Right atrium auricular region (tissue), 2 donors: ENCODE data around the gene GOLGA1. TPM values are rescaled to one million over a fixed set of nuclear protein-coding genes. Genes with fewer than 3 reads are reported as not detected.
"Not testable (repeated sequence)": the region's sequence is repeated elsewhere in the genome, so short reads cannot be mapped to it uniquely, and the experiment has no call there.

Experiments used
- DNase-seq: peaks from one replicate; pipeline ENCODE4 v3.0.0-alpha.2; 2019; ENCODE audit warnings: low spot score
- H3K27ac ChIP-seq, 2 donors: fragments of 200-600 bp; sonication (generic); 1 replicate in 1 of 2; 2 replicates in 1 of 2; pipeline ENCODE4 v1.5.1; 2016 to 2019
- H3K27me3 ChIP-seq, 2 donors: fragments of 200-600 bp; sonication (generic); one replicate each; pipeline versions ENCODE4 v1.5.1 to v1.6.0; 2017 to 2019
- H3K36me3 ChIP-seq: fragments of 200-600 bp; sonication (generic); one replicate; pipeline ENCODE4 v1.5.1; 2016
- H3K4me1 ChIP-seq, 2 donors: fragments of 200-600 bp; sonication (generic); one replicate each; pipeline versions ENCODE4 v1.5.1 to v1.6.0; 2017 to 2019
- H3K4me3 ChIP-seq, 2 donors: fragments of 200-600 bp; sonication (generic); 1 replicate in 1 of 2; 2 replicates in 1 of 2; pipeline ENCODE4 v1.5.1; 2017 to 2019; ENCODE audit warnings: mild to moderate bottlenecking in 1 of 2, moderate library complexity in 1 of 2
- H3K9me3 ChIP-seq, 2 donors: fragments of 200-600 bp; sonication (generic); one replicate each; pipeline ENCODE4 v1.5.1; 2019
- total RNA-seq, 2 donors: library from RNA; depleted of rRNA; stranded (reverse); fragments of >200 nt; gene quantifications; one replicate each; pipeline ENCODE4 v1.1.0, GENCODE V29; 2016
- TF ChIP-seq, protein P1 (sequence below), 2 donors: fragments of 200-600 bp; sonication (generic); IDR thresholded peaks; one replicate each; pipeline ENCODE4 v1.5.1; 2019; ENCODE audit warnings: antibody characterized with exemption in 2 of 2

Gene GOLGA1
- total RNA-seq, 2 donors from 2014 or later: 12.8 to 17.2 TPM

DNA sequence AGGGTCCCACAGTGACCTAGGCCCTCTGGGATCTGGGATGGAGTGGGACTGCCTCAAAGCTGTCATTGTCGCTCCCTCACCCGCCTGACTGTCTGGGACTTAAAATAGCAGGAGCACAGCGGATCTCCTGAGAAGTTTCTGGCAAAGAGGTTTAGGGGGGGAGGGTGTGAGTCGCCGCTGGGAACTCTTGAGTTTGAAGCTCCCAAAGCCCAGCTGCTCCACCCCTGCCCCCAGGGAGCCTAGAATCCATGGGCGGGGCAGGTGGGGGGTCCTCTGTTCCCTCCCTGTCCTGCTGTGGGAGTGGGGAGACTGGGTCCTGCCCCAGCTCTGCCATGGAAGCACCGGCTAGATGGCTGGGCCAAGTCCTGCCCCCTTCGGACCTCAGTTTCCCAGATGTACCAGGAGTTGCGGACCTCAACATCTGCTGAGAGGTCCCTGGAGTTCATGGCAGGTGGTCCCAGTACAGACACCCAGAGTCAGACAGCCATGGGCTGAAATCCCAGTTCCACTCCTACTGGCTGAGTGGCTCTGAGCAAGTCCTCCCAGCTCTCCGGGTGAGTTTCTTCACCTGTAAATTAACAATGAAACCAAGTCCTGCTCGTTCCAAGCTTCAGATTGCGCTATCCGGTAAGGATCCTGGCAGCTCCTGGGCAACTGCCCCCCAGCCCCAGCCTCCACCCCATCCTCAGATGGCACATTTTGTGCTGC lies 88.6 kb downstream of the GOLGA1 start:
- H3K27me3 ChIP-seq: no peaks in the 10 kb centered on the region
- peak overlapping the region in 1 of 2 donors; percentile 55 for H3K4me3 ChIP-seq

DNA sequence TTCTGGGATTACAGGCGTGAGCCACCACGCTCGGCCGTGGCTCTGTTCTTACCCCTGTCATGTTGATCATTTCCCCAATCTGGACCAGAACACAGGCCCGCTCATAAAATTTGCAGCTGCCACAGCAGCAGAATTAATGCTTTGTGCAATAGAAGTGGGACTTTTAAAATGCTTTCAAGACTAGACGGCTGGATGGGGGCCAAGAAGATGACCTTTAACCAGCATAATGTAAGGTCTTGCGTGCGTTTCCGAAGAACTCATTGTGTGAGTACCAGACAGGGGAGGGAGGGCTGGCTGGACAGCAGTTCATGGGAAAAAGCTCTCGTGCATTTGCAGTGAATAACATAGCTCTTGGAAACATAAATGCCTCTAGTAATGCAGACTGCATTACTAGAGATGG lies 91.1 kb downstream of the GOLGA1 start:
- Histone ChIP-seq H3K36me3 (no peaks in the 10 kb centered on the region), H3K4me1 (peaks cover 0 to 23% of the 10 kb centered on the region in 2 donors), H3K4me3 (no peak overlapping the region), H3K27ac (no peak overlapping the region), H3K27me3 (no peaks in the 10 kb centered on the region), H3K9me3 (no peaks in the 10 kb centered on the region)
- TF ChIP-seq, protein P1, sequence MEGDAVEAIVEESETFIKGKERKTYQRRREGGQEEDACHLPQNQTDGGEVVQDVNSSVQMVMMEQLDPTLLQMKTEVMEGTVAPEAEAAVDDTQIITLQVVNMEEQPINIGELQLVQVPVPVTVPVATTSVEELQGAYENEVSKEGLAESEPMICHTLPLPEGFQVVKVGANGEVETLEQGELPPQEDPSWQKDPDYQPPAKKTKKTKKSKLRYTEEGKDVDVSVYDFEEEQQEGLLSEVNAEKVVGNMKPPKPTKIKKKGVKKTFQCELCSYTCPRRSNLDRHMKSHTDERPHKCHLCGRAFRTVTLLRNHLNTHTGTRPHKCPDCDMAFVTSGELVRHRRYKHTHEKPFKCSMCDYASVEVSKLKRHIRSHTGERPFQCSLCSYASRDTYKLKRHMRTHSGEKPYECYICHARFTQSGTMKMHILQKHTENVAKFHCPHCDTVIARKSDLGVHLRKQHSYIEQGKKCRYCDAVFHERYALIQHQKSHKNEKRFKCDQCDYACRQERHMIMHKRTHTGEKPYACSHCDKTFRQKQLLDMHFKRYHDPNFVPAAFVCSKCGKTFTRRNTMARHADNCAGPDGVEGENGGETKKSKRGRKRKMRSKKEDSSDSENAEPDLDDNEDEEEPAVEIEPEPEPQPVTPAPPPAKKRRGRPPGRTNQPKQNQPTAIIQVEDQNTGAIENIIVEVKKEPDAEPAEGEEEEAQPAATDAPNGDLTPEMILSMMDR (IDR thresholded peaks at IDR 0.05): no peak
- no peak for DNase-seq

More for the DNA sequence above, 88.6 kb downstream of the GOLGA1 start:
- Histone ChIP-seq H3K27ac (peak overlapping the region; percentile 79), H3K9me3 (no peaks in the 10 kb centered on the region), H3K36me3 (peaks cover 8% of the 10 kb centered on the region), H3K4me1 (peaks cover 0 to 23% of the 10 kb centered on the region in 2 donors)
- TF ChIP-seq, protein P1 (IDR thresholded peaks at IDR 0.05): no peak
- DNase-seq: no peak

DNA sequence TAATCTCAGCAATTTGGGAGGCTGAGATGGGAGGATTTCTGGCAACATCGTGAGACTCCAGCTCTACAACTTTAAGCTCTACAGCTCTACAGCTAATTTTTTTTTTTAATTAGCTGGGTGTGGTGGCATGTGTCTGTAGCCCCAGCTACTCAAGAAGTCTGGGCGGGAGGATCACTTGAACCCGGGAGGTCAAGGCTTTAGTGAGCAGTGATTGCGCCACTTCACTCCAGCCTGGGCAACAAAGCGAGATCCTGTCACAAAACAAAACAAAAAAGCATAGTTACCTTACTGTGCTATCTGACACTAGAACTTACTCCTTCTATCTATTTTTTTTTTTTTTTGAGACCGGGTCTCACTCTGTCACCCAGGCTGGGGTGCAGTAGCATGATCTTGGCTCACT lies 93.9 kb downstream of the GOLGA1 start:
- Histone ChIP-seq H3K27me3 (no peaks in the 10 kb centered on the region), H3K4me3 (no peak overlapping the region), H3K4me1 (peaks cover 0 to 6% of the 10 kb centered on the region in 2 donors), H3K36me3 (no peaks in the 10 kb centered on the region), H3K27ac (no peak overlapping the region), H3K9me3 (no peaks in the 10 kb centered on the region)
- DNase-seq: no peak
- TF ChIP-seq, protein P1 (IDR thresholded peaks at IDR 0.05): no peak

DNA sequence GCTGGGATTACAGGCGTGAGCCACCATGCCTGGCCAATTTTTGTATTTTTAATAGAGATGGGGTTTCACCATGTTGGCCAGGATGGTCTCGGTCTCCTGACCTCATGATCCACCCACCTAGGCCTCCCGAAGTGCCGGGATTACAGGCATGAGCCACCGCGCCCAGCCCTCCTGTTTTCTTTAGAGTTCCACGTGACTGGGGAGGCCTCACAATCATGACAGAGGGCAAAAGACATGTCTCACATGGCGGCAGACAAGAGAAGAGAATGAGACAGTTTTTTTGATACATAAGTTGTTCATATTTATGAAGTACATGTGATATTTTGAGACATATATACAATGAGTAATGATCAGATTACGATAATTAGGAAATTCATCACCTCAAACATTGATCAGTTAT lies 94.4 kb downstream of the GOLGA1 start:
- not testable (repeated sequence) for H3K36me3 ChIP-seq, DNase-seq, H3K9me3 ChIP-seq, H3K27ac ChIP-seq, H3K27me3 ChIP-seq, H3K4me3 ChIP-seq, H3K4me1 ChIP-seq

DNA sequence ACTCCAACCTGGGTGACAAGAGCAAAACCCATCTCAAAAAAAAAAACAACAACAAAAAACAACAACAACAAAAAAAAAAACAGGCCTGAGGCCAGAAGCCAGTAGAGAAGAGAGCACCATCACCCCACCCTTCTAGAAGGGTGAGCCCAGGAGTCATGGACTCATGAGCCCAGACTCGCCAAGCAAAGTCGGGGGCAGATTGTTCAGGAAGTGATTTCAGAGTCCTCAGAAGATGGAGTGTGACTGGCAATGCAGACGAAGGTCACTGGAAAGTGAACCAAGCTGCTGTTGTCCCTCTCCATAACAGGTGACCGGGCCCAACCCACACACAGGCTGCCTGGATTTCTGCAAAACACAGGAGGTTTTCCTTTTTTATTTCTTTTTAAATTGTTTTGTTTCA lies 96.6 kb downstream of the GOLGA1 start:
- no peak overlapping the region for H3K27ac ChIP-seq
- no peaks in the 10 kb centered on the region for H3K27me3 ChIP-seq
- no peak for DNase-seq
- no peaks in the 10 kb centered on the region for H3K36me3 ChIP-seq
- TF ChIP-seq, protein P1 (IDR thresholded peaks at IDR 0.05): no peak
- no peak overlapping the region for H3K4me3 ChIP-seq
- H3K9me3 ChIP-seq: no peaks in the 10 kb centered on the region
- peaks cover 0 to 6% of the 10 kb centered on the region in 2 donors for H3K4me1 ChIP-seq

DNA sequence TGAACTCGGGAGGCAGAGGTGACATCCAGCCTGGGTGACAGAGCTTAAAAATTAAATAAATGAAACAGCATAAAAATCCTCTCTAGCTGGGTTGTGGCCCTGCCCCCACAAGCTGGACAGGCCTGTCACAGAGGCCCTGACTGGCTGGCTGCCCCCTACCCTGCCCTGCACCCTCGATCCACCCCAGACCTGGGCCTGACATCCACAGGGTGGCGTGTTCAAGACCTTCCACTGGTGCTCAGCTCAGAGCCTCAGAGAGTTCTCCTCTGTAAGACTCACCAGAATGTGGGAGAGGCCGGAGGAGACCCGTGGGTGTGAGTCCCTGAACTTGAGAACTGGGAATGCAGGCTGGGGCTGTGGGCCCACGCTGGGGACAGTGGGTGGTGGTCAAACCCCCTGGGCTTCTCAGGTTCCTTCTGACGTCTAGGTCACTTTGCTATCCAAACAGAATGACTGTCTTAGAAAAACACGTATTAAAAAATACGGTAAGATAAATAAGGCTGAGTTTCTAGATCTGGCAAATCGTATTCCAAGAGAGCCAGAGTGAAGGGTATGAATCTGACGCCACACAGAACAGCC lies 97.3 kb downstream of the GOLGA1 start:
- Histone ChIP-seq H3K4me3 (no peak overlapping the region), H3K9me3 (no peaks in the 10 kb centered on the region), H3K4me1 (peaks cover 0 to 6% of the 10 kb centered on the region in 2 donors), H3K36me3 (no peaks in the 10 kb centered on the region), H3K27ac (no peak overlapping the region), H3K27me3 (no peaks in the 10 kb centered on the region)
- no peak for DNase-seq
- TF ChIP-seq, protein P1 (IDR thresholded peaks at IDR 0.05): no peak
